GM20431 (cell line): ENCODE results near the gene COL25A1.
"Not testable (repeated sequence)": the region's sequence is repeated elsewhere in the genome, so short reads cannot be mapped to it uniquely, and the experiment has no call there.

Experiments used
- in situ Hi-C: fragments of 300-500 bp; cut with MseI, MboI; formaldehyde crosslinking; loops from one replicate; pipeline ENCODE4 v1.15.0; 2020; ENCODE audit warnings: low sequenced_read_pairs; ENCODE audit not compliant: unreplicated experiment

COL25A1 gene

GRCh38 chr4:108891896-108892590 lies 410.4 kb downstream of the COL25A1 start:
- in situ Hi-C loops, result no loop called here

DNA sequence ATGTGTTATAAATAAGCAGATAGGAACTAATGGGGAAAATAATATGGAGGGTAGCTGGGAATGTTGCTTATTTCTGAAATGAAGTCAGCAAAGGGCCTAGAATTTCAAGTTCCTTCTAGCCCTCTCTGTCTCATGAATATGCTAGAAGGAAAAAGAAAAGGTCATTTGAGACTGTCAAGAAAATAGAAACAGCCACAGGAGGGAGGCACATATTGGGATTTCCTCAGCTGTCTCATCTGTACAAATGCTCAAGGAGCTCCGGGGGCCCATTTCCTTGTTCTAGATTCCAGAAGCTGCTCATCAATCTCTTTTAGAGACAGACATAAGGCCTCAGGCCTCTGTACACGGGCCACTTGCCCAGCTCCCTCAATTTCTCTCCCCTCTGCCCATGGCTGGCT lies 412.0 kb downstream of the COL25A1 start:
- in situ Hi-C loops, result no loop called here

GRCh38 chr4:108889696-108890483 lies 412.6 kb downstream of the COL25A1 start:
- in situ Hi-C loops, result no loop called here

GRCh38 chr4:108888769-108889168 lies 413.7 kb downstream of the COL25A1 start:
- in situ Hi-C loops, result no loop called here

DNA sequence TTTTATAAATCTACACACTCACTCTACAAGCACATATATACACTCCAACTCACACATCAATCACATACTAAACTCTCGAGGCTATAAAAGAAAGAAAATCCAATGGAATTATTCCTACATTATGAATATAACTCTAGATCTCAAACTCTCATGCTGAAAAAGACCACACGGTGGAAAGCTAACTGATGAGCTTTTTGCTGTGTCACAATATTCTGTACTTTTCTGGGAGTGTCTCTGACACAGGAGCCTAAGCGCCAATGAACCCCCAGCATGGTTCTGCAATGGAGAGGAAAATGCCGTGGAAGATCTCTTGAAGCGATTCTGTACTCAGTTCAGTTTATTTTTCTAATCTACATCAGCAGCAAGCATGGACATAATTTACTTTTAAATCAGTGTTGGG lies 415.4 kb downstream of the COL25A1 start:
- in situ Hi-C loops, result no loop called here

GRCh38 chr4:108885211-108885610 lies 417.2 kb downstream of the COL25A1 start:
- in situ Hi-C loops, result no loop called here

DNA sequence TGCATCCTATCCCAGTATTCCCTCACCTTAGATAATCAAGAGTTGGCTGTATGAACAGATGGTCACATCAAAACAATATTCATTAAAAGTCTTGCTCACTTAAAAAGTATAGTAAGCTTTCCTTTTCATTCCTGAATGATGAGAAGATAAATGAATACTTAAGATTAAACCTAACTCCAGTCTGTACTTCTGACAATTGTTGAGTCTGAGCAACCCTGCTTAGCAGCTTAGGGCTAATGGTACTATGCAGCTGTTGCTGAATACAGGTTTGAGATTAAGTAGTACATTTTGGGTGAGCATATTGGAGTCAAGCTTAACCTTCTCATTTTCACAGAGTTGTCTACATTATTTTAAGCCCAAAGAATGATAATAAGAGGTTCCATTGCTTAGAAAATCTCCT lies 417.9 kb downstream of the COL25A1 start:
- in situ Hi-C loops, result no loop called here

GRCh38 chr4:108881986-108882385 lies 420.5 kb downstream of the COL25A1 start:
- in situ Hi-C loops, result no loop called here

GRCh38 chr4:108881190-108881589 lies 421.3 kb downstream of the COL25A1 start:
- in situ Hi-C loops, result no loop called here

GRCh38 chr4:108878806-108879205 lies 423.7 kb downstream of the COL25A1 start:
- in situ Hi-C loops, result no loop called here

- in situ Hi-C loops, result no loop called here
Observed at GRCh38 chr4:108877821-108878220, 424.6 kb downstream of the COL25A1 start.

GRCh38 chr4:108874806-108875205 lies 427.7 kb downstream of the COL25A1 start:
- in situ Hi-C loops, result no loop called here

- in situ Hi-C loops, result not testable (repeated sequence)
Observed at GRCh38 chr4:108869970-108870369, 432.5 kb downstream of the COL25A1 start.

- in situ Hi-C loops, result no loop called here
Observed at GRCh38 chr4:108868606-108869227, 433.7 kb downstream of the COL25A1 start.

GRCh38 chr4:108867476-108867875 lies 435.0 kb downstream of the COL25A1 start:
- in situ Hi-C loops, result no loop called here

- in situ Hi-C loops, result no loop called here
Observed at GRCh38 chr4:108861334-108861733, 441.1 kb downstream of the COL25A1 start.

GRCh38 chr4:108854786-108855185 lies 447.7 kb downstream of the COL25A1 start:
- in situ Hi-C loops, result no loop called here

DNA sequence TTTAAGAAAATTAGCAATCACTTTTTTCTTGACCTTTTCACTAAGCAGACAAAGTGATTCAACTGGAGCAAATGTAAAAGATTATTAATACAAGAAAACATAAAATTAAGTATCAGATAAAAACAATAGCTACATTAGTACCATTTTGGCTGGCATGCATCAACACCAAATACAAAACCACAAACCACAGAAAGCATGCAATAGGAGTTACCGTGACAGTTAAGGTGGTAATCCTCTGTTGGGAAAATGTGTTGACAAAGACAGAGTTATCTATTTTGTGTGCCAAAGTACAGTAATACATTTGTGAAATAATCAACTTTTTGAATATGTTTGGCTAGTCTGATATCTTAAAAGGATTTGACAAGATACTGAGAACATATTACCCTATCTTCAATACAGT lies 449.8 kb downstream of the COL25A1 start:
- in situ Hi-C loops, result no loop called here

DNA sequence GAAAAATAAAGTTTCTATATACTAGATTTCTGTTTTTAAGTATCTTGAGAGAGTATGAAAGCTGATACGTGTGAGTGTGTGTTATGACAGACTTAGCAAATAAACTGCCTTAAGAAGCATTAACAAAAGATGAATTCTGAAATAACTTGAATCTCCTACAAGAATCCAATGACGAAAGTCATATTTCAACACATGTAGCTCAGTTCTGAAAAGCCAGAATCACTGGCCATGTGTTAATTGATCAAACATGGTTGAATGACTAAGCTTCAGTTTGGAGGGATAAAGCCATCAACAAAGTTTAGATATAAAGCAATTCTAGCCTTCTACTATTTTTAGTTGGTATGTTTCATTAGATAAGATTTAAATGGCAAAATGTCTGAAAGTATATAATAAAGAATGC lies 451.1 kb downstream of the COL25A1 start:
- in situ Hi-C loops, result no loop called here

DNA sequence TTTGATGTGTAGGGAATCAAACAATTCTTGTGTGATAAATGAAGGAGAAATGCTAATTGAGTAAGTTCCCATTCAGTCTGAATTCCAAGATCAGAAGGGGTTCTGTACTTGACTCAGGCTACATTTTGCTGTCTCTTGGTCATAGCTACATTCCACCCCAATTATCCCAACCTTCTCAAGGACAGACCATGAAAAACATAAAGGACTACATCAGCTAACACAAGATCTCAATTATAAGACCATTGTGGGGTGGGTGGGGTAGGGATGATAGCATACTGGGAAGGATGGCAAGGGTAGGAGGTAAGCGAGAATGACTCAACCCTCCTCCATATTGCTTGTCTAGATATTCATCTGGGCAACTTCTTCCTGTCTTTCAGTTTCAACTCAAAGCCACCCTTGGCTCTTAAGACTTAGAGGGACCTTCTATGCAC lies 452.2 kb downstream of the COL25A1 start:
- in situ Hi-C loops, result no loop called here

GRCh38 chr4:108849611-108850168 lies 452.8 kb downstream of the COL25A1 start:
- in situ Hi-C loops, result no loop called here
